ENCODE measurements around the gene EBLN2. TPM values are rescaled to one million over a fixed set of nuclear protein-coding genes. Genes with fewer than 3 reads are reported as not detected.

The EBLN2 gene
- total RNA-seq, 3 donors from 2014 or later (not counting 1 experiment from before 2014, with no cell fraction given): 8.9 to 11.2 (median 11.0) TPM

DNA sequence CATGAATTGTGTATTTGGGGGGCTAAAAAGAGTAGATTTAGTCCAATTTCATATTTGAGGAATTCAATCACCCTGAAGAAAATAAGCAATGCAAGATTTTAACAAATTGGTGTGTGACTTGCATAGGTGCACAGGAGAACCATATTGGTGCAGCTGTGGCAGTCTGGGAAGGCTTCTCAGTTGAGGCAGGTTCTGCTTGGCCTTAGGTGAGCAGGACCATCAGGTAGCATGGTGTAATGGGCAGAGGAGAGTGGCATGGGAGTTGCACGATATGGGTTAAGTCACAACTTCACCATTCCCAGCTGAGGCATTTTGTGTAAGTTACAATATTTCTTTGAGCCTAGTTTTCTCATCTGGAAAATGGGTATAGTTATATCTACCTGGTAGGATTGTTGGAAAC, 10.5 kb downstream of the EBLN2 start:
- Mint-ChIP-seq H3K27ac (peak overlapping the region in 1 of 2 donors; percentile 3), H3K4me3 (no peak overlapping the region), H3K4me1 (peaks cover 36 to 43% of the 10 kb centered on the region in 2 donors), H3K27me3 (ENCODE audit: low read depth in 2 of 2) (no peaks in the 10 kb centered on the region), H3K9me3 (no peaks in the 10 kb centered on the region), H3K36me3 (no peaks in the 10 kb centered on the region)
- DNase-seq: no peak
- 100% methylated on average over 1 of the region's 1 CpG for WGBS (ENCODE audit: insufficient coverage)
- TF ChIP-seq, protein P1, sequence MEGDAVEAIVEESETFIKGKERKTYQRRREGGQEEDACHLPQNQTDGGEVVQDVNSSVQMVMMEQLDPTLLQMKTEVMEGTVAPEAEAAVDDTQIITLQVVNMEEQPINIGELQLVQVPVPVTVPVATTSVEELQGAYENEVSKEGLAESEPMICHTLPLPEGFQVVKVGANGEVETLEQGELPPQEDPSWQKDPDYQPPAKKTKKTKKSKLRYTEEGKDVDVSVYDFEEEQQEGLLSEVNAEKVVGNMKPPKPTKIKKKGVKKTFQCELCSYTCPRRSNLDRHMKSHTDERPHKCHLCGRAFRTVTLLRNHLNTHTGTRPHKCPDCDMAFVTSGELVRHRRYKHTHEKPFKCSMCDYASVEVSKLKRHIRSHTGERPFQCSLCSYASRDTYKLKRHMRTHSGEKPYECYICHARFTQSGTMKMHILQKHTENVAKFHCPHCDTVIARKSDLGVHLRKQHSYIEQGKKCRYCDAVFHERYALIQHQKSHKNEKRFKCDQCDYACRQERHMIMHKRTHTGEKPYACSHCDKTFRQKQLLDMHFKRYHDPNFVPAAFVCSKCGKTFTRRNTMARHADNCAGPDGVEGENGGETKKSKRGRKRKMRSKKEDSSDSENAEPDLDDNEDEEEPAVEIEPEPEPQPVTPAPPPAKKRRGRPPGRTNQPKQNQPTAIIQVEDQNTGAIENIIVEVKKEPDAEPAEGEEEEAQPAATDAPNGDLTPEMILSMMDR (IDR thresholded peaks at IDR 0.05): no peak
- Histone ChIP-seq H3K27me3 (ENCODE audit: control insufficient read depth, insufficient read depth, low read length) (no peaks in the 10 kb centered on the region), H3K4me3 (ENCODE audit: low read length) (no peak overlapping the region), H3K4me1 (ENCODE audit: control insufficient read depth, insufficient read depth, low read length) (peaks cover 18% of the 10 kb centered on the region), H3K36me3 (ENCODE audit: control insufficient read depth, insufficient read depth, low read length) (peaks cover 2% of the 10 kb centered on the region), H3K27ac (ENCODE audit: low read length) (no peak overlapping the region), H3K9me3 (ENCODE audit: control insufficient read depth, insufficient read depth, low read length) (no peaks in the 10 kb centered on the region)
- ATAC-seq: no peak
- intact Hi-C loops (cut with micrococcal nuclease): no loop called here

DNA sequence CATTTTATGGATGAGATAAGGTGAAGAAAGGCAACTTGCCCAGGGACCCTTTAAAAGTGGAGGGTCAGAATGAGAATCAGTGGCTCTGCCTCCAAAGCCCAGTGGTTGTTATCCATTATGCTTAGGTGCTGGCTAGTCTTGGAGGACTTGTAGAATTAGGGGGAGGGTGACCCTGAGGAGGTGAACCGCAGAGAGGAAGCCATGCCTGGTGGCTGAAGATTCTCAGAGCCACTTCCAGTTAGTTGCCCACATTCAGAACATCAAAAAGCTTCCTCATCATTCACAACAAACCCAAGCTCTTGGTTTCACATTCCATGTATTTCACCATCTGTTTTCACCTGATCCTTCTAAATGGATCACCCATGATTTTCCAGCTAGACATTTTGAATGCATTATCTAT, 11.2 kb downstream of the EBLN2 start:
- TF ChIP-seq, protein P1 (IDR thresholded peaks at IDR 0.05): no peak
- no peak overlapping the region for H3K27ac Mint-ChIP-seq
- intact Hi-C loops (cut with micrococcal nuclease): no loop called here
- no peaks in the 10 kb centered on the region for H3K36me3 ChIP-seq (ENCODE audit: control insufficient read depth, insufficient read depth, low read length)
- DNase-seq (no peak), ATAC-seq (peak in 1 of 3 donors; percentile 50)
- H3K9me3 Mint-ChIP-seq: no peaks in the 10 kb centered on the region
- no peak overlapping the region for H3K4me3 Mint-ChIP-seq
- H3K36me3 Mint-ChIP-seq: no peaks in the 10 kb centered on the region
- H3K4me1 ChIP-seq (ENCODE audit: control insufficient read depth, insufficient read depth, low read length): peaks cover 18% of the 10 kb centered on the region
- H3K4me1 Mint-ChIP-seq: peaks cover 36 to 43% of the 10 kb centered on the region in 2 donors
- no peaks in the 10 kb centered on the region for H3K27me3 Mint-ChIP-seq (ENCODE audit: low read depth in 2 of 2)
- H3K27me3 ChIP-seq (ENCODE audit: control insufficient read depth, insufficient read depth, low read length): no peaks in the 10 kb centered on the region
- 50% methylated on average over 1 of the region's 1 CpG for WGBS (ENCODE audit: insufficient coverage)
- H3K9me3 ChIP-seq (ENCODE audit: control insufficient read depth, insufficient read depth, low read length): no peaks in the 10 kb centered on the region
- no peak overlapping the region for H3K4me3 ChIP-seq (ENCODE audit: low read length)
- no peak overlapping the region for H3K27ac ChIP-seq (ENCODE audit: low read length)

DNA sequence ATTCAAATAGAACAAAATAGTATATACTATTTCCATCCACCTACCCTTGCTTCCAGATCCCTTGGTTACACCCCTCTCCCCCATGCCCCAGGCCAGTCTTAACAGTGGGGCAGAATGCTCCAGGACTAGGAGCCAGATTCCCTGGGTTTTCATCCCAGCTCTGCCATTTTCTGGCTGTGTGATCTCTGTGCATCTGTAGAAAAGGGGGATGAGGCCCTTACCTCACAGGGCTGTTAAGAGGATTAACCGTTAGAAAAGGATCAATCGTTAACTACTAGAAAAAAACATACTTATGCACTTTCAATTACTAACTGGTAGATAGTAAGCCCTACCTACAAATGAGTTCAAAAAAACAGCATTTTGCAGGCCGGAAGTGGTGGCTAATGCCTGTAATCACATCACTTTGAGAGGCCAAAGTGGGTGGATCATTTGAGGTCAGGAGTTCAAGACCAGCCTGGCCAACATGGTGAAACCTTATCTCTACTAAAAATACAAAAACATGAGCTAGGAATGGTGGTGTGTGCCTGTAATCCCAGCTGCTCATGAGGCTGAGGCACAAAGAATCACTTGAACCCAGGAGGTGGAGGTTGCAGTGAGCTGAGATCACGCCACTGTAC, 11.7 kb downstream of the EBLN2 start:
- Histone ChIP-seq H3K9me3 (ENCODE audit: control insufficient read depth, insufficient read depth, low read length) (no peaks in the 10 kb centered on the region), H3K4me3 (ENCODE audit: low read length) (no peak overlapping the region), H3K36me3 (ENCODE audit: control insufficient read depth, insufficient read depth, low read length) (no peaks in the 10 kb centered on the region), H3K27me3 (ENCODE audit: control insufficient read depth, insufficient read depth, low read length) (no peaks in the 10 kb centered on the region), H3K4me1 (ENCODE audit: control insufficient read depth, insufficient read depth, low read length) (peaks cover 18% of the 10 kb centered on the region), H3K27ac (ENCODE audit: low read length) (no peak overlapping the region)
- intact Hi-C loops (cut with micrococcal nuclease): no loop called here
- Mint-ChIP-seq H3K27me3 (ENCODE audit: low read depth in 2 of 2) (no peaks in the 10 kb centered on the region), H3K27ac (no peak overlapping the region), H3K4me3 (no peak overlapping the region), H3K9me3 (no peaks in the 10 kb centered on the region), H3K4me1 (peaks cover 36 to 43% of the 10 kb centered on the region in 2 donors), H3K36me3 (no peaks in the 10 kb centered on the region)
- ATAC-seq (no peak), DNase-seq (no peak)
- TF ChIP-seq, protein P1 (IDR thresholded peaks at IDR 0.05): no peak
- WGBS (ENCODE audit: insufficient coverage): 88% methylated on average over 2 of the region's 4 CpGs

DNA sequence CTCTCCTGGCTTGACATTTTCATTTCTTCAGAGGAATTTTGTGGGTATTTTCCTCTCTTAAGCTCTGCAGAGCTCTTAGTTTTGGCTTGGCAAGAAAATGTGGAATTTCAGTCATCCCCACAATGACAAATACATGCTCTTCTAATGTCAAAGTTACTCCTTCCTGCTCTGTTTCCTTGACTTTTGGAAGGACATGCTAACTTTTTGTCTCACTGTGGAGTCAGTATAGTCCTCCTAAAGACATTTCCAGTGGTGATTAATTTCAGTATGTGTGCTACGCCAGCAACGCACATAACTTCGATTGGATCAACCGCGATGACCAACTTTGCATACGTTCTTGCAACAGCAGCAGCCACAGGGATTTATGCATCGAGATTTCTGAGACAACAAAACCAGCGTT, 13.3 kb downstream of the EBLN2 start:
- Histone ChIP-seq H3K36me3 (ENCODE audit: control insufficient read depth, insufficient read depth, low read length) (no peaks in the 10 kb centered on the region), H3K4me3 (ENCODE audit: low read length) (no peak overlapping the region), H3K4me1 (ENCODE audit: control insufficient read depth, insufficient read depth, low read length) (peaks cover 18% of the 10 kb centered on the region), H3K27ac (ENCODE audit: low read length) (no peak overlapping the region), H3K9me3 (ENCODE audit: control insufficient read depth, insufficient read depth, low read length) (no peaks in the 10 kb centered on the region), H3K27me3 (ENCODE audit: control insufficient read depth, insufficient read depth, low read length) (no peaks in the 10 kb centered on the region)
- Mint-ChIP-seq H3K36me3 (no peaks in the 10 kb centered on the region), H3K4me3 (no peak overlapping the region), H3K4me1 (peaks cover 36 to 43% of the 10 kb centered on the region in 2 donors), H3K27ac (no peak overlapping the region), H3K9me3 (no peaks in the 10 kb centered on the region), H3K27me3 (ENCODE audit: low read depth in 2 of 2) (no peaks in the 10 kb centered on the region)
- no peak for DNase-seq
- no peak for ATAC-seq
- WGBS (ENCODE audit: insufficient coverage): 89% methylated on average over 8 of the region's 8 CpGs
- intact Hi-C loops (cut with micrococcal nuclease): no loop called here
- TF ChIP-seq, protein P1 (IDR thresholded peaks at IDR 0.05): no peak
